ENCODE results near the gene CREB3L2.

DNA sequence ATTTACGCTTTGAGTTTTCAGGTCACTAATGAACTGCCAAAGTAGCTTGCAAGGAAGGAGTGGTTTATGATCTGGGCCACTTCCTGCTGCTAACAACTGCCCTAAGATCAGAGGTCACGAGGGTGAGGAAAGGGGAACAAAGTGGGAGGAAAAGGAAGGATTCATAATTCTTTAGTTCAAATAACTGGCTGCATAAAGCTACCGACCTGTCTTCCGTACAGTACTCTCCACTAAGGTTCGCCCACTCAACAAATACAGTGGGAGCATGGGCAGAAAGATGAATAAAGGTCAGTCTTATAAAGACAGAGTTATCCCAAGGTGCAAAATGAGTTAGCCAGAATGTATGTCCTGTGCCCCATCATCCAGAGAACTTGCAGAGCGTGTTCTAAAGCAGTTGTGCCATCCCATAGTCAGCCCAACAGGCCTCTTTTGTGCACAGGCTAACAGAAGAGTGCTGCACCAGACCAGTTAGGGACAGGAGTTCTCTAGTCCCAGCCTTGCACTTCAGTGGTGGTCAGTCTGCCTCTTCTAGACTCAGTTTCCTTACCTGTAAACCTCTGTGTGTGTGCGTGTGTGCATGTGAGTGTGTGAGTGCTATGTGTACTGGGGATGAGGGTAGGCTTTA, 65.9 kb downstream of the CREB3L2 start:
- TF ChIP-seq, protein P1, sequence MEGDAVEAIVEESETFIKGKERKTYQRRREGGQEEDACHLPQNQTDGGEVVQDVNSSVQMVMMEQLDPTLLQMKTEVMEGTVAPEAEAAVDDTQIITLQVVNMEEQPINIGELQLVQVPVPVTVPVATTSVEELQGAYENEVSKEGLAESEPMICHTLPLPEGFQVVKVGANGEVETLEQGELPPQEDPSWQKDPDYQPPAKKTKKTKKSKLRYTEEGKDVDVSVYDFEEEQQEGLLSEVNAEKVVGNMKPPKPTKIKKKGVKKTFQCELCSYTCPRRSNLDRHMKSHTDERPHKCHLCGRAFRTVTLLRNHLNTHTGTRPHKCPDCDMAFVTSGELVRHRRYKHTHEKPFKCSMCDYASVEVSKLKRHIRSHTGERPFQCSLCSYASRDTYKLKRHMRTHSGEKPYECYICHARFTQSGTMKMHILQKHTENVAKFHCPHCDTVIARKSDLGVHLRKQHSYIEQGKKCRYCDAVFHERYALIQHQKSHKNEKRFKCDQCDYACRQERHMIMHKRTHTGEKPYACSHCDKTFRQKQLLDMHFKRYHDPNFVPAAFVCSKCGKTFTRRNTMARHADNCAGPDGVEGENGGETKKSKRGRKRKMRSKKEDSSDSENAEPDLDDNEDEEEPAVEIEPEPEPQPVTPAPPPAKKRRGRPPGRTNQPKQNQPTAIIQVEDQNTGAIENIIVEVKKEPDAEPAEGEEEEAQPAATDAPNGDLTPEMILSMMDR (conservative IDR thresholded peaks at IDR 0.05 in 1 of 2, IDR thresholded peaks at IDR 0.05 in 1 of 2; ENCODE audit: low read depth in 1 of 2, low read length in 2 of 2): no peak
- TF ChIP-seq EZH2 (IDR thresholded peaks at IDR 0.05; ENCODE audit: low read length, missing control alignments): no peak

All from fibroblast of lung (primary cell).